HCT116 (cell line): Measurements from ENCODE around the gene FARP1. TPM values are rescaled to one million over a fixed set of nuclear protein-coding genes. Genes with fewer than 3 reads are reported as not detected.

Source experiments
- ATAC-seq: fragments of 200-7000 bp; cut with Tn5 transposase; 2 replicates; pipeline ENCODE4 v1.9.1; 2020; ENCODE audit warnings: mild to moderate bottlenecking, moderate library complexity
- BruUV-seq: library from RNA; stranded (reverse); fragments of 400-500 nt; replicated peaks from 2 replicates; lab custom pipeline; 2021; lab: Mats Ljungman, UMichigan
- CTCF ChIA-PET: fragments of 300-600 bp; sonication (Branson Sonifier 250); formaldehyde crosslinking; loops from one replicate; lab custom pipeline; 2021; ENCODE audit warnings: antibody characterized with exemption; lab: Charles Lee
- POLR2A ChIA-PET: fragments of 300-600, 350-600 bp; sonication (Branson Sonifier 250); formaldehyde crosslinking; loops from one replicate; lab custom pipeline; 2021; ENCODE audit warnings: antibody characterized with exemption; lab: Charles Lee
- RAD21 ChIA-PET, 2 experiments: fragments of 300-600 bp; sonication (Branson Sonifier 250); formaldehyde crosslinking; loops; one replicate each; lab custom pipeline; 2023; ENCODE audit warnings: low total read pairs in 2 of 2; ENCODE audit not compliant: uncharacterized antibody in 2 of 2, unreplicated experiment in 2 of 2, low non-redundant PET in 1 of 2; lab: Charles Lee
- DNase-seq: peaks from one replicate; pipeline ENCODE4 v3.0.0-alpha.2; 2010; ENCODE audit warnings: low read depth, low spot score
- H2AFZ ChIP-seq: fragments of 200-600 bp; shearing (Covaris generic), sonication (generic); 2 replicates; pipeline ENCODE4 v1.6.1; 2017; ENCODE audit warnings: low read depth, mixed run types, mixed read lengths, antibody characterized with exemption, low read length; ENCODE audit not compliant: poor library complexity, severe bottlenecking
- H3K27ac ChIP-seq: 2 replicates; pipeline ENCODE4 v1.5.1; 2012; ENCODE audit warnings: low read depth, low read length
- H3K27me3 ChIP-seq: fragments of 200-600 bp; sonication (generic); 2 replicates; pipeline ENCODE4 v1.6.1; 2016; ENCODE audit warnings: mixed run types, low read length, mixed read lengths; ENCODE audit not compliant: insufficient read depth
- H3K36me3 ChIP-seq, 2 experiments: fragments of 200-500 bp in 1 of 2; fragments of 200-600 bp in 1 of 2; sonication (Bioruptor generic) in 1 of 2; sonication (generic) in 1 of 2; 2 replicates each; pipeline versions ENCODE4 v1.5.1 to v1.6.1; 2014 to 2016; ENCODE audit warnings: low read length in 2 of 2, inconsistent platforms in 1 of 2, mixed read lengths in 1 of 2, mixed run types in 1 of 2; ENCODE audit not compliant: insufficient read depth in 2 of 2, control insufficient read depth in 1 of 2
- H3K4me1 ChIP-seq, 2 experiments: fragments of 200-600 bp in 1 of 2; sonication (generic) in 1 of 2; 2 replicates each; pipeline versions ENCODE4 v1.5.1 to v1.6.1; 2012 to 2017; ENCODE audit warnings: low read length in 2 of 2, inconsistent platforms in 1 of 2, mild to moderate bottlenecking in 1 of 2, mixed read lengths in 1 of 2, mixed run types in 1 of 2, moderate library complexity in 1 of 2; ENCODE audit not compliant: insufficient read depth in 2 of 2, control insufficient read depth in 1 of 2
- H3K4me2 ChIP-seq: fragments of 200-600 bp; sonication (generic); 2 replicates; pipeline ENCODE4 v1.6.1; 2017; ENCODE audit warnings: mixed run types, low read length, mixed read lengths
- H3K4me3 ChIP-seq, 2 experiments: fragments of 200-600 bp in 1 of 2; sonication (generic) in 1 of 2; replicated peaks in 1 of 2; 2 replicates each; pipeline ENCODE4 v1.5.1; 2011 to 2016; ENCODE audit warnings: low read length in 2 of 2, control low read depth in 1 of 2, low read depth in 1 of 2, mild to moderate bottlenecking in 1 of 2, mixed read lengths in 1 of 2, mixed run types in 1 of 2
- H3K79me2 ChIP-seq: fragments of 200-600 bp; sonication (generic); 2 replicates; pipeline ENCODE4 v1.6.1; 2017; ENCODE audit warnings: mild to moderate bottlenecking, mixed run types, low read length, moderate library complexity, mixed read lengths; ENCODE audit not compliant: insufficient read depth
- H3K9ac ChIP-seq: fragments of 200-600 bp; sonication (generic); 2 replicates; pipeline ENCODE4 v1.6.1; 2016; ENCODE audit warnings: low read length, mixed read lengths
- H3K9me2 ChIP-seq: fragments of 200-600 bp; sonication (generic), shearing (Covaris generic); 2 replicates; pipeline ENCODE4 v1.6.1; 2017; ENCODE audit warnings: mixed run types, mild to moderate bottlenecking, moderate library complexity; ENCODE audit not compliant: insufficient read depth
- H3K9me3 ChIP-seq, 2 experiments: fragments of 200-500 bp in 1 of 2; fragments of 200-600 bp in 1 of 2; sonication (Bioruptor generic) in 1 of 2; sonication (generic) in 1 of 2; 2 replicates each; pipeline ENCODE4 v1.6.1; 2014 to 2017; ENCODE audit warnings: low read length in 2 of 2, mixed read lengths in 2 of 2, inconsistent platforms in 1 of 2, low read depth in 1 of 2, mild to moderate bottlenecking in 1 of 2, mixed run types in 1 of 2, moderate library complexity in 1 of 2; ENCODE audit not compliant: control insufficient read depth in 1 of 2, insufficient read depth in 1 of 2
- H4K20me1 ChIP-seq: fragments of 200-600 bp; sonication (generic), shearing (Covaris generic); 2 replicates; pipeline ENCODE4 v1.6.1; 2017; ENCODE audit warnings: mixed run types, mild to moderate bottlenecking, moderate library complexity; ENCODE audit not compliant: insufficient read depth
- CBX3 ChIP-seq: IDR thresholded peaks from 2 replicates; pipeline ENCODE4 v1.6.1; 2012; ENCODE audit warnings: low read depth
- ELF1 ChIP-seq: IDR thresholded peaks from 2 replicates; pipeline ENCODE4 v1.6.1; 2012; ENCODE audit warnings: low read depth, borderline replicate concordance
- EZH2phosphoT487 ChIP-seq: fragments of 200-600 bp; IDR thresholded peaks from 2 replicates; pipeline ENCODE4 v1.6.1; 2018; ENCODE audit warnings: antibody characterized with exemption, borderline replicate concordance
- FOSL1 ChIP-seq: IDR thresholded peaks from 2 replicates; pipeline ENCODE4 v1.6.1; 2012; ENCODE audit warnings: low read depth
- JUND ChIP-seq: IDR thresholded peaks from 2 replicates; pipeline ENCODE4 v1.6.1; 2012
- POLR2AphosphoS5 ChIP-seq: IDR thresholded peaks from 2 replicates; pipeline ENCODE4 v1.6.1; 2011; ENCODE audit warnings: mild to moderate bottlenecking, low read depth, low read length, moderate library complexity
- SIN3A ChIP-seq: IDR thresholded peaks from 2 replicates; pipeline ENCODE4 v1.6.1; 2012; ENCODE audit warnings: low read depth
- SP1 ChIP-seq: IDR thresholded peaks from 2 replicates; pipeline ENCODE4 v1.6.1; 2012; ENCODE audit warnings: low read depth
- YY1 ChIP-seq: IDR thresholded peaks from 2 replicates; pipeline ENCODE4 v1.6.1; 2011; ENCODE audit warnings: low read length, low read depth, moderate library complexity, mild to moderate bottlenecking; ENCODE audit not compliant: insufficient replicate concordance; ENCODE audit errors: extremely low read depth
- intact Hi-C: fragments of 100-400 bp; cut with micrococcal nuclease; formaldehyde crosslinking; loops from 2 replicates; pipeline ENCODE4 v1.10.0; 2022
- total RNA-seq: library from RNA; stranded (reverse); gene quantifications from one replicate; pipeline ENCODE4 v1.2.1, GENCODE V29; 2021; ENCODE audit not compliant: unreplicated experiment
- TF ChIP-seq, protein P1 (sequence below): IDR thresholded peaks from 2 replicates; pipeline ENCODE4 v1.6.1; 2011; ENCODE audit warnings: mild to moderate bottlenecking, low read length, moderate library complexity; ENCODE audit not compliant: insufficient replicate concordance; ENCODE audit errors: extremely low read depth
- TF ChIP-seq, protein P2 (sequence below): IDR thresholded peaks from 2 replicates; pipeline ENCODE4 v1.6.1; 2012
- TF ChIP-seq, protein P3 (sequence below): IDR thresholded peaks from 2 replicates; pipeline ENCODE4 v1.6.1; 2012; ENCODE audit warnings: low read depth
- TF ChIP-seq, protein P4 (sequence below), 3 experiments: fragments of 200-600 bp in 1 of 3; sonication (generic) in 1 of 3; IDR thresholded peaks in 2 of 3; conservative IDR thresholded peaks in 1 of 3; 2 replicates each; pipeline ENCODE4 v1.5.1; 2012 to 2017; ENCODE audit warnings: low read depth in 2 of 3, low read length in 2 of 3, antibody characterized with exemption in 1 of 3, borderline replicate concordance in 1 of 3, control low read depth in 1 of 3, mild to moderate bottlenecking in 1 of 3, mixed read lengths in 1 of 3, mixed run types in 1 of 3, moderate library complexity in 1 of 3; ENCODE audit not compliant: insufficient read depth in 1 of 3

FARP1 gene
- total RNA-seq, 1 experiment from 2014 or later = 30.5 TPM

DNA sequence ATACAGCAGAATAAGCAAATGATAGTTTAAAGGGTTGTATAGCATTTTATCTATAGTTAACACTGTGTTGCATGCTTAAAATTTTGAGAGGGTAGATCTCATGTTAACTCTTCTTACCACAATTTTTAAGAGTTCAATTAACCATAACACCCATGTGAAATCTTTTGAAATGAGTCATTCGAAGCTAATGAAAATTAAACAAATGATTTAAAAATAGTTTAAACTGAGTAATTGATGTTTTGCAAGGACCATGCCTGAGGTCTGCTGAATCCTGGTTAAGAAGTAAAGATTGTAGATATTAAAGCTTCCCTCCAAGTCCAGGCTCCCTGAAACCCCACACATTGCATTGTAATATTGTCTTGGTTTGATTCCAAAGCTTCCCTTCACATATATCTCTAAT is 210.9 kb downstream of the FARP1 start:
- Histone ChIP-seq H3K79me2 (no peaks in the 10 kb centered on the region), H3K9ac (no peak overlapping the region), H3K36me3 (no peaks in the 10 kb centered on the region), H3K9me3 (no peaks in the 10 kb centered on the region), H3K27me3 (no peaks in the 10 kb centered on the region), H3K27ac (no peak overlapping the region), H3K4me3 (no peak overlapping the region), H3K9me2 (no peaks in the 10 kb centered on the region), H4K20me1 (no peaks in the 10 kb centered on the region), H3K4me2 (no peak overlapping the region), H3K4me1 (no peaks in the 10 kb centered on the region), H2AFZ (no peak overlapping the region)
- BruUV-seq = no TSS peak
- ATAC-seq (no peak), DNase-seq (no peak)
- intact Hi-C loops = no loop called here
- ChIA-PET POLR2A (no interaction called here), RAD21 (no interaction called here), CTCF (no interaction called here)
- TF ChIP-seq JUND = no peak
- no peak for TF ChIP-seq SP1
- no peak for TF ChIP-seq POLR2AphosphoS5

DNA sequence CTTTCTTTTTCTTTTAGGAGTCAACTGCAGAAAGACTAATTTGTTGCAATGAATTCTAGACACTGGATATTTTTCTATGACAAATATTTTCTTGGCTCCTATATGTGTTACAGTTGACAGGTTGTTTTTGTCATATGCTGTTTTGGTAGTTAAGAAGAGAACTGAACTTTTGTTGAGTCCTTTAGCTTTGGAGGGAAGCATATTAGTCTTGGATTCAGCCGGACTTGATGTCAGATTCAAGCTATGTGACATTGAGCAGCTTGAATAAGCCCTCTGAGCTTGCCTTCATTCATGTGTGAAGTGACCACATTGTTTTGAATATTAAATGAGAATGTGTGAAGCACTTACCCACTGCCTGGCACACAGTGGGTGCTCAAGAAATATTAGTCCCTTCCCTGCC is 216.0 kb downstream of the FARP1 start:
- CTCF ChIA-PET = no interaction called here
- BruUV-seq = no TSS peak
- no peak for DNase-seq
- TF ChIP-seq, protein P1, sequence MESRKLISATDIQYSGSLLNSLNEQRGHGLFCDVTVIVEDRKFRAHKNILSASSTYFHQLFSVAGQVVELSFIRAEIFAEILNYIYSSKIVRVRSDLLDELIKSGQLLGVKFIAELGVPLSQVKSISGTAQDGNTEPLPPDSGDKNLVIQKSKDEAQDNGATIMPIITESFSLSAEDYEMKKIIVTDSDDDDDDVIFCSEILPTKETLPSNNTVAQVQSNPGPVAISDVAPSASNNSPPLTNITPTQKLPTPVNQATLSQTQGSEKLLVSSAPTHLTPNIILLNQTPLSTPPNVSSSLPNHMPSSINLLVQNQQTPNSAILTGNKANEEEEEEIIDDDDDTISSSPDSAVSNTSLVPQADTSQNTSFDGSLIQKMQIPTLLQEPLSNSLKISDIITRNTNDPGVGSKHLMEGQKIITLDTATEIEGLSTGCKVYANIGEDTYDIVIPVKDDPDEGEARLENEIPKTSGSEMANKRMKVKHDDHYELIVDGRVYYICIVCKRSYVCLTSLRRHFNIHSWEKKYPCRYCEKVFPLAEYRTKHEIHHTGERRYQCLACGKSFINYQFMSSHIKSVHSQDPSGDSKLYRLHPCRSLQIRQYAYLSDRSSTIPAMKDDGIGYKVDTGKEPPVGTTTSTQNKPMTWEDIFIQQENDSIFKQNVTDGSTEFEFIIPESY = no peak
- no peak for TF ChIP-seq EZH2phosphoT487
- TF ChIP-seq, protein P2, sequence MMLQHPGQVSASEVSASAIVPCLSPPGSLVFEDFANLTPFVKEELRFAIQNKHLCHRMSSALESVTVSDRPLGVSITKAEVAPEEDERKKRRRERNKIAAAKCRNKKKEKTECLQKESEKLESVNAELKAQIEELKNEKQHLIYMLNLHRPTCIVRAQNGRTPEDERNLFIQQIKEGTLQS = no peak
- TF ChIP-seq SIN3A = no peak
- no peak for TF ChIP-seq ELF1
- no peak for TF ChIP-seq YY1
- no peak for TF ChIP-seq FOSL1
- TF ChIP-seq, protein P3, sequence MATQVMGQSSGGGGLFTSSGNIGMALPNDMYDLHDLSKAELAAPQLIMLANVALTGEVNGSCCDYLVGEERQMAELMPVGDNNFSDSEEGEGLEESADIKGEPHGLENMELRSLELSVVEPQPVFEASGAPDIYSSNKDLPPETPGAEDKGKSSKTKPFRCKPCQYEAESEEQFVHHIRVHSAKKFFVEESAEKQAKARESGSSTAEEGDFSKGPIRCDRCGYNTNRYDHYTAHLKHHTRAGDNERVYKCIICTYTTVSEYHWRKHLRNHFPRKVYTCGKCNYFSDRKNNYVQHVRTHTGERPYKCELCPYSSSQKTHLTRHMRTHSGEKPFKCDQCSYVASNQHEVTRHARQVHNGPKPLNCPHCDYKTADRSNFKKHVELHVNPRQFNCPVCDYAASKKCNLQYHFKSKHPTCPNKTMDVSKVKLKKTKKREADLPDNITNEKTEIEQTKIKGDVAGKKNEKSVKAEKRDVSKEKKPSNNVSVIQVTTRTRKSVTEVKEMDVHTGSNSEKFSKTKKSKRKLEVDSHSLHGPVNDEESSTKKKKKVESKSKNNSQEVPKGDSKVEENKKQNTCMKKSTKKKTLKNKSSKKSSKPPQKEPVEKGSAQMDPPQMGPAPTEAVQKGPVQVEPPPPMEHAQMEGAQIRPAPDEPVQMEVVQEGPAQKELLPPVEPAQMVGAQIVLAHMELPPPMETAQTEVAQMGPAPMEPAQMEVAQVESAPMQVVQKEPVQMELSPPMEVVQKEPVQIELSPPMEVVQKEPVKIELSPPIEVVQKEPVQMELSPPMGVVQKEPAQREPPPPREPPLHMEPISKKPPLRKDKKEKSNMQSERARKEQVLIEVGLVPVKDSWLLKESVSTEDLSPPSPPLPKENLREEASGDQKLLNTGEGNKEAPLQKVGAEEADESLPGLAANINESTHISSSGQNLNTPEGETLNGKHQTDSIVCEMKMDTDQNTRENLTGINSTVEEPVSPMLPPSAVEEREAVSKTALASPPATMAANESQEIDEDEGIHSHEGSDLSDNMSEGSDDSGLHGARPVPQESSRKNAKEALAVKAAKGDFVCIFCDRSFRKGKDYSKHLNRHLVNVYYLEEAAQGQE = no peak
- TF ChIP-seq CBX3 = no peak
- TF ChIP-seq, protein P4, sequence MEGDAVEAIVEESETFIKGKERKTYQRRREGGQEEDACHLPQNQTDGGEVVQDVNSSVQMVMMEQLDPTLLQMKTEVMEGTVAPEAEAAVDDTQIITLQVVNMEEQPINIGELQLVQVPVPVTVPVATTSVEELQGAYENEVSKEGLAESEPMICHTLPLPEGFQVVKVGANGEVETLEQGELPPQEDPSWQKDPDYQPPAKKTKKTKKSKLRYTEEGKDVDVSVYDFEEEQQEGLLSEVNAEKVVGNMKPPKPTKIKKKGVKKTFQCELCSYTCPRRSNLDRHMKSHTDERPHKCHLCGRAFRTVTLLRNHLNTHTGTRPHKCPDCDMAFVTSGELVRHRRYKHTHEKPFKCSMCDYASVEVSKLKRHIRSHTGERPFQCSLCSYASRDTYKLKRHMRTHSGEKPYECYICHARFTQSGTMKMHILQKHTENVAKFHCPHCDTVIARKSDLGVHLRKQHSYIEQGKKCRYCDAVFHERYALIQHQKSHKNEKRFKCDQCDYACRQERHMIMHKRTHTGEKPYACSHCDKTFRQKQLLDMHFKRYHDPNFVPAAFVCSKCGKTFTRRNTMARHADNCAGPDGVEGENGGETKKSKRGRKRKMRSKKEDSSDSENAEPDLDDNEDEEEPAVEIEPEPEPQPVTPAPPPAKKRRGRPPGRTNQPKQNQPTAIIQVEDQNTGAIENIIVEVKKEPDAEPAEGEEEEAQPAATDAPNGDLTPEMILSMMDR (IDR thresholded peaks at IDR 0.05 in 2 of 3, conservative IDR thresholded peaks at IDR 0.05 in 1 of 3; ENCODE audit: borderline replicate concordance in 1 of 3, insufficient read depth in 1 of 3, low read depth in 2 of 3, low read length in 2 of 3) = no peak
- TF ChIP-seq POLR2AphosphoS5 = no peak

More for the DNA sequence above, 216.0 kb downstream of the FARP1 start:
- Histone ChIP-seq H3K9me2 (no peaks in the 10 kb centered on the region), H3K27me3 (no peaks in the 10 kb centered on the region), H3K4me1 (no peaks in the 10 kb centered on the region), H4K20me1 (no peaks in the 10 kb centered on the region), H3K9me3 (no peaks in the 10 kb centered on the region), H2AFZ (no peak overlapping the region), H3K36me3 (no peaks in the 10 kb centered on the region), H3K4me3 (no peak overlapping the region), H3K9ac (no peak overlapping the region), H3K27ac (no peak overlapping the region), H3K79me2 (no peaks in the 10 kb centered on the region), H3K4me2 (no peak overlapping the region)
- ChIA-PET RAD21 (no interaction called here), POLR2A (no interaction called here)
- no peak for ATAC-seq
- intact Hi-C loops = no loop called here
